ENCODE data around the gene CCDC148. TPM values are rescaled to one million over a fixed set of nuclear protein-coding genes. Genes with fewer than 3 reads are reported as not detected.

CCDC148 gene
- total and polyA plus RNA-seq, 2 donors (not counting 1 experiment from before 2014, with no cell fraction given) = not detected

GRCh38 chr2:158127380-158127804 lies 329.2 kb downstream of the CCDC148 start:
- H3K9ac ChIP-seq (ENCODE audit: low read length) = no peak overlapping the region
- H3K27me3 Mint-ChIP-seq = peaks cover 5% of the 10 kb centered on the region
- H3K79me2 ChIP-seq (ENCODE audit: control insufficient read depth, insufficient read depth, low read length) = no peaks in the 10 kb centered on the region
- no peak overlapping the region for H3K4me2 ChIP-seq (replicated peaks; ENCODE audit: low read depth, low read length, poor library complexity, severe bottlenecking)
- POLR2A ChIA-PET = no interaction called here
- intact Hi-C loops (cut with micrococcal nuclease) = no loop called here
- ATAC-seq (ENCODE audit: low read depth) (no peak), DNase-seq (no peak)
- no CpG with 5 or more reads among the region's 1 CpG for WGBS (ENCODE audit: insufficient coverage)
- no peaks in the 10 kb centered on the region for H3K36me3 ChIP-seq (replicated peaks in 1 of 2; ENCODE audit: control extremely low read depth in 1 of 2, control insufficient read depth in 1 of 2, extremely low read depth in 1 of 2, insufficient read depth in 2 of 2, low read length in 1 of 2)
- no peaks in the 10 kb centered on the region for H3K4me1 ChIP-seq (ENCODE audit: control insufficient read depth in 2 of 2, insufficient read depth in 2 of 2, low read length in 2 of 2)
- CTCF ChIA-PET = no interaction called here
- H4K20me1 ChIP-seq (ENCODE audit: control insufficient read depth, insufficient read depth, low read length, poor library complexity, severe bottlenecking) = no peaks in the 10 kb centered on the region
- H3K27me3 ChIP-seq (replicated peaks in 1 of 4; ENCODE audit: control extremely low read depth in 1 of 4, control insufficient read depth in 3 of 4, insufficient read depth in 4 of 4, low read length in 3 of 4) = no peaks in the 10 kb centered on the region
- no peaks in the 10 kb centered on the region for H3K4me1 Mint-ChIP-seq
- no peak overlapping the region for H2AFZ ChIP-seq (ENCODE audit: insufficient read depth, low read depth, low read length, poor library complexity, severe bottlenecking)
- H3K27ac Mint-ChIP-seq = no peak overlapping the region
- H3K9me3 ChIP-seq (ENCODE audit: control extremely low read depth in 1 of 3, control insufficient read depth in 2 of 3, insufficient read depth in 1 of 3, low read length in 2 of 3) = no peaks in the 10 kb centered on the region
- H3K27ac ChIP-seq (ENCODE audit: low read length in 2 of 2) = no peak overlapping the region
- no peak overlapping the region for H3K4me3 Mint-ChIP-seq
- TF ChIP-seq CTCF (IDR thresholded peaks at IDR 0.05) = no peak
- TF ChIP-seq EZH2 (IDR thresholded peaks at IDR 0.05; ENCODE audit: borderline replicate concordance, insufficient read depth, low read depth, low read length, poor library complexity, severe bottlenecking) = no peak
- no peak overlapping the region for H3K4me3 ChIP-seq (ENCODE audit: control extremely low read depth in 1 of 5, extremely low read depth in 1 of 5, insufficient read depth in 1 of 5, low read depth in 2 of 5, low read length in 4 of 5)
- H3K9me3 Mint-ChIP-seq (ENCODE audit: insufficient read depth) = no peaks in the 10 kb centered on the region

GRCh38 chr2:158125756-158126498 lies 330.6 kb downstream of the CCDC148 start:
- Mint-ChIP-seq H3K27ac (no peak overlapping the region), H3K4me1 (no peaks in the 10 kb centered on the region), H3K9me3 (ENCODE audit: insufficient read depth) (no peaks in the 10 kb centered on the region), H3K27me3 (no peaks in the 10 kb centered on the region), H3K4me3 (no peak overlapping the region)
- Histone ChIP-seq H3K4me3 (ENCODE audit: control extremely low read depth in 1 of 5, extremely low read depth in 1 of 5, insufficient read depth in 1 of 5, low read depth in 2 of 5, low read length in 4 of 5) (no peak overlapping the region), H3K9ac (ENCODE audit: low read length) (no peak overlapping the region), H3K36me3 (replicated peaks in 1 of 2; ENCODE audit: control extremely low read depth in 1 of 2, control insufficient read depth in 1 of 2, extremely low read depth in 1 of 2, insufficient read depth in 2 of 2, low read length in 1 of 2) (no peaks in the 10 kb centered on the region), H4K20me1 (ENCODE audit: control insufficient read depth, insufficient read depth, low read length, poor library complexity, severe bottlenecking) (no peaks in the 10 kb centered on the region), H3K4me1 (ENCODE audit: control insufficient read depth in 2 of 2, insufficient read depth in 2 of 2, low read length in 2 of 2) (no peaks in the 10 kb centered on the region), H3K27me3 (replicated peaks in 1 of 4; ENCODE audit: control extremely low read depth in 1 of 4, control insufficient read depth in 3 of 4, insufficient read depth in 4 of 4, low read length in 3 of 4) (no peaks in the 10 kb centered on the region), H3K9me3 (ENCODE audit: control extremely low read depth in 1 of 3, control insufficient read depth in 2 of 3, insufficient read depth in 1 of 3, low read length in 2 of 3) (no peaks in the 10 kb centered on the region), H3K4me2 (replicated peaks; ENCODE audit: low read depth, low read length, poor library complexity, severe bottlenecking) (no peak overlapping the region), H2AFZ (ENCODE audit: insufficient read depth, low read depth, low read length, poor library complexity, severe bottlenecking) (no peak overlapping the region), H3K79me2 (ENCODE audit: control insufficient read depth, insufficient read depth, low read length) (no peaks in the 10 kb centered on the region), H3K27ac (ENCODE audit: low read length in 2 of 2) (no peak overlapping the region)
- ChIA-PET CTCF (no interaction called here), POLR2A (no interaction called here)
- 100% methylated on average over 2 of the region's 5 CpGs for WGBS (ENCODE audit: insufficient coverage)
- DNase-seq (no peak), ATAC-seq (ENCODE audit: low read depth) (no peak)
- no peak for TF ChIP-seq EZH2 (IDR thresholded peaks at IDR 0.05; ENCODE audit: borderline replicate concordance, insufficient read depth, low read depth, low read length, poor library complexity, severe bottlenecking)
- no peak for TF ChIP-seq CTCF (IDR thresholded peaks at IDR 0.05)
- intact Hi-C loops (cut with micrococcal nuclease) = no loop called here
